Fibroblast of the aortic adventitia (primary cell): ENCODE data around the gene TAS2R50. TPM values are rescaled to one million over a fixed set of nuclear protein-coding genes. Genes with fewer than 3 reads are reported as not detected.

Experiments used
- DNase-seq: peaks from one replicate; pipeline ENCODE4 v3.0.0-alpha.2; 2010; ENCODE audit warnings: low read depth
- H3K4me3 ChIP-seq: 2 replicates; pipeline ENCODE4 v1.5.1; 2011; ENCODE audit warnings: low read depth, mild to moderate bottlenecking, control low read depth, low read length, moderate library complexity
- CTCF ChIP-seq: IDR thresholded peaks from 2 replicates; pipeline ENCODE4 v1.5.1; 2011; ENCODE audit warnings: mild to moderate bottlenecking, low read length, control low read depth, inconsistent platforms; ENCODE audit not compliant: insufficient read depth
- total RNA-seq: library from RNA; depleted of rRNA; stranded (reverse); fragments of >200 nt; gene quantifications from 2 replicates; pipeline ENCODE4 v1.2.3, GENCODE V29; 2012; ENCODE audit warnings: low replicate concordance

Gene TAS2R50
- total RNA-seq, 1 donor, result 3.1 TPM

GRCh38 chr12:10939163-10939562 lies 47.5 kb downstream of the TAS2R50 start, which contains the start of gene TAS2R14:
TSS of gene TAS2R14 (minus strand) at chr12:10939263. CDS start at chr12:10939207, 56 bp downstream.
- no peak for DNase-seq
- no peak within 1 kb of the TSS for H3K4me3 ChIP-seq
- TF ChIP-seq CTCF, result no peak

DNA sequence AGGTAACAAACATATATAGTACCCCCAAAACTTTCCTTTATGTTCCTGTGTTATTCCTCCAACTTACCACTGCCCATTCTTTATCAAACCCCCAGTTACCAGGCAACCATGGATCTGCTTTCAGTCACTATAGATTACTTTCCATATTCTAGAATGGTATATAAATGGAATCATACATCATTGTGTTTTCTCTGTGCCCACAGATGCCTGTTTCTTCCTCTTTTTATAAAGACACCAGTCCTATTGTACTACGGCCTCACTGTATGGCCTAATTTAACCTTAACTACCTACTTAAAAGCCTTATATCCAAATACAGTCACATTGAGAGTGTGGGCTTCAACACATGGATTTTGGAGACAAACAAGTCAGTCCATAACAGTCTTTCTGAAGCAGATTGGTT lies 50.2 kb downstream of the TAS2R50 start:
- no peak for DNase-seq
- no peak for TF ChIP-seq CTCF
- no peak overlapping the region for H3K4me3 ChIP-seq

Other genes with a start within 250 kb of the TAS2R50 start
- 0.18 TPM in 1 of 2 replicates, not detected in the other for gene TAS2R7, start 184.3 kb downstream of the TAS2R50 start, total RNA-seq
- 0.45 TPM in 1 of 2 replicates, not detected in the other for gene TAS2R8, start 179.6 kb downstream of the TAS2R50 start, total RNA-seq
- gene TAS2R9, start 176.7 kb downstream of the TAS2R50 start, total RNA-seq, result 0.09 TPM in 1 of 2 replicates, not detected in the other
- gene TAS2R10, start 160.6 kb downstream of the TAS2R50 start, total RNA-seq, result 2.3 TPM in 1 of 2 replicates, not detected in the other
- 3.4 and 7.1 TPM in 2 replicates for gene PRR4, start 137.4 kb downstream of the TAS2R50 start, total RNA-seq
- gene PRH1, start 102.7 kb downstream of the TAS2R50 start, total RNA-seq, result 22.4 and 24.4 TPM in 2 replicates
- gene TAS2R13, start 77.3 kb downstream of the TAS2R50 start, total RNA-seq, result 2.8 and 7.4 TPM in 2 replicates
- gene PRH2, start 57.7 kb downstream of the TAS2R50 start, total RNA-seq, result not detected in 2 replicates
- 4.1 and 5.2 TPM in 2 replicates for gene TAS2R14, start 47.6 kb downstream of the TAS2R50 start, total RNA-seq
- 1.9 and 5.0 TPM in 2 replicates for gene TAS2R20, start 11.4 kb upstream of the TAS2R50 start, total RNA-seq
- gene TAS2R19, start 35.7 kb upstream of the TAS2R50 start, total RNA-seq, result 6.3 and 6.5 TPM in 2 replicates
- 6.2 and 13.6 TPM in 2 replicates for gene TAS2R31, start 44.5 kb upstream of the TAS2R50 start, total RNA-seq
- 4.7 and 8.8 TPM in 2 replicates for gene TAS2R46, start 75.4 kb upstream of the TAS2R50 start, total RNA-seq
- gene TAS2R43, start 105.4 kb upstream of the TAS2R50 start, total RNA-seq, result 1.3 and 2.3 TPM in 2 replicates
- 6.9 and 16.4 TPM in 2 replicates for gene TAS2R30, start 147.7 kb upstream of the TAS2R50 start, total RNA-seq
- gene SMIM10L1, start 184.3 kb upstream of the TAS2R50 start, total RNA-seq, result 6.5 and 8.3 TPM in 2 replicates
- gene TAS2R42, start 200.0 kb upstream of the TAS2R50 start, total RNA-seq, result not detected in 2 replicates